H1 (cell line): Measurements from ENCODE around the gene TECPR2. TPM values are rescaled to one million over a fixed set of nuclear protein-coding genes. Genes with fewer than 3 reads are reported as not detected.

Experiments
- BACH1 ChIP-seq: IDR thresholded peaks from 2 replicates; pipeline ENCODE4 v1.6.1; 2012; ENCODE audit warnings: low read length, improper control_type of control experiment
- CHD7 ChIP-seq: fragments of 300-600 bp; sonication (generic); IDR thresholded peaks from 2 replicates; pipeline ENCODE4 v1.7.1; 2012; ENCODE audit warnings: low read length, moderate library complexity, mild to moderate bottlenecking, inconsistent platforms; ENCODE audit not compliant: insufficient replicate concordance
- POLR2AphosphoS5 ChIP-seq: IDR thresholded peaks from 2 replicates; pipeline ENCODE4 v1.6.1; 2011; ENCODE audit warnings: low read depth, low read length
- SP1 ChIP-seq: IDR thresholded peaks from 2 replicates; pipeline ENCODE4 v1.6.1; 2011; ENCODE audit warnings: low read depth, low read length
- SP4 ChIP-seq: IDR thresholded peaks from 2 replicates; pipeline ENCODE4 v1.6.1; 2012; ENCODE audit warnings: low read length, inconsistent platforms
- TCF12 ChIP-seq: IDR thresholded peaks from 2 replicates; pipeline ENCODE4 v1.6.1; 2011; ENCODE audit warnings: low read depth, mild to moderate bottlenecking, low read length
- polyA plus RNA-seq, 7 experiments: library from polyadenylated mRNA; depleted of rRNA in 3 of 7; stranded (reverse) in 5 of 7; unstranded in 2 of 7; fragments of >200 nt in 5 of 7; fragments of 200-250 nt in 2 of 7; gene quantifications; 1 replicate in 5 of 7; 2 replicates in 1 of 7; 4 replicates in 1 of 7; pipeline versions ENCODE4 v1.2.1 to v1.2.3, GENCODE V29; 2011 to 2013; ENCODE audit warnings: missing spikeins in 2 of 7, mixed read lengths in 2 of 7
- total RNA-seq: library from RNA; stranded (reverse); fragmentation: NEBNext Ultra II Directional; extraction: Animal tissue kit (Norgen Biotek cat#: 25700); gene quantifications from 2 replicates; pipeline ENCODE4 v1.2.1, GENCODE V29; 2021
- TF ChIP-seq, protein P1 (sequence below): IDR thresholded peaks from 2 replicates; pipeline ENCODE4 v1.6.1; 2012; ENCODE audit warnings: inconsistent platforms

TECPR2 gene
- total and polyA plus RNA-seq, 2 of the 8 experiments (the other 6 are each of a cell fraction or from before 2014, with no cell fraction given), result 6.8 to 19.4 TPM

- TF ChIP-seq CHD7, result no peak
- no peak for TF ChIP-seq SP4
- no peak for TF ChIP-seq BACH1
- TF ChIP-seq, protein P1, sequence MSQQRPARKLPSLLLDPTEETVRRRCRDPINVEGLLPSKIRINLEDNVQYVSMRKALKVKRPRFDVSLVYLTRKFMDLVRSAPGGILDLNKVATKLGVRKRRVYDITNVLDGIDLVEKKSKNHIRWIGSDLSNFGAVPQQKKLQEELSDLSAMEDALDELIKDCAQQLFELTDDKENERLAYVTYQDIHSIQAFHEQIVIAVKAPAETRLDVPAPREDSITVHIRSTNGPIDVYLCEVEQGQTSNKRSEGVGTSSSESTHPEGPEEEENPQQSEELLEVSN, result no peak
- TF ChIP-seq SP1, result no peak
- TF ChIP-seq TCF12, result no peak
- TF ChIP-seq POLR2AphosphoS5, result no peak
- TF ChIP-seq, all 59 proteins: peak for 0
Measured at GRCh38 chr14:102387086-102387485, 24.3 kb downstream of the TECPR2 start (continued).
